Astrocyte (in vitro differentiated cells and primary cell): ENCODE results near the gene FN1. TPM values are rescaled to one million over a fixed set of nuclear protein-coding genes. Genes with fewer than 3 reads are reported as not detected.

ENCODE experiments used
- DNase-seq: peaks from one replicate; pipeline ENCODE4 v3.0.0-alpha.2; 2010; ENCODE audit warnings: low read depth
- FAIRE-seq: peaks from 2 replicates; lab custom pipeline; 2011; peaks lifted over from hg19 to GRCh38; lab: Jason Lieb, UNC
- H2AFZ ChIP-seq: 2 replicates; pipeline ENCODE4 v1.6.0; 2012; ENCODE audit warnings: low read depth, low read length, inconsistent platforms
- H3K27ac ChIP-seq: 2 replicates; pipeline ENCODE4 v1.5.1; 2011; ENCODE audit warnings: low read depth, low read length, inconsistent platforms
- H3K27me3 ChIP-seq: 2 replicates; pipeline ENCODE4 v1.6.0; 2011; ENCODE audit warnings: low read length, inconsistent platforms; ENCODE audit not compliant: insufficient read depth
- H3K36me3 ChIP-seq: 2 replicates; pipeline ENCODE4 v1.5.1; 2011; ENCODE audit warnings: low read length, inconsistent platforms; ENCODE audit not compliant: insufficient read depth
- H3K4me1 ChIP-seq: 2 replicates; pipeline ENCODE4 v1.5.1; 2011; ENCODE audit warnings: low read length, inconsistent platforms; ENCODE audit not compliant: insufficient read depth
- H3K4me2 ChIP-seq: 2 replicates; pipeline ENCODE4 v1.6.0; 2012; ENCODE audit warnings: low read length, inconsistent platforms
- H3K4me3 ChIP-seq: 2 replicates; pipeline ENCODE4 v1.5.1; 2011; ENCODE audit warnings: low read depth, mild to moderate bottlenecking, low read length, inconsistent platforms; ENCODE audit not compliant: insufficient read depth
- H3K79me2 ChIP-seq: 2 replicates; pipeline ENCODE4 v1.6.0; 2012; ENCODE audit warnings: mild to moderate bottlenecking, low read length, inconsistent platforms; ENCODE audit not compliant: insufficient read depth
- H3K9ac ChIP-seq: 2 replicates; pipeline ENCODE4 v1.6.0; 2012; ENCODE audit warnings: mild to moderate bottlenecking, low read length, inconsistent platforms
- H3K9me3 ChIP-seq: 2 replicates; pipeline ENCODE4 v1.5.1; 2012; ENCODE audit warnings: low read depth, mild to moderate bottlenecking, low read length, inconsistent platforms; ENCODE audit not compliant: insufficient read depth
- H4K20me1 ChIP-seq: 2 replicates; pipeline ENCODE4 v1.6.0; 2012; ENCODE audit warnings: low read length, inconsistent platforms; ENCODE audit not compliant: insufficient read depth
- H3K27ac Mint-ChIP-seq: one replicate; pipeline ENCODE4 v1.8.0; 2021; ENCODE audit warnings: mild to moderate bottlenecking, mixed read lengths; ENCODE audit not compliant: unreplicated experiment
- H3K27me3 Mint-ChIP-seq: one replicate; pipeline ENCODE4 v1.8.0; 2021; ENCODE audit warnings: low read depth, mixed read lengths; ENCODE audit not compliant: unreplicated experiment
- H3K36me3 Mint-ChIP-seq: one replicate; pipeline ENCODE4 v1.8.0; 2021; ENCODE audit warnings: low read depth, mixed read lengths; ENCODE audit not compliant: unreplicated experiment
- H3K4me1 Mint-ChIP-seq: one replicate; pipeline ENCODE4 v1.8.0; 2021; ENCODE audit warnings: low read depth, mixed read lengths; ENCODE audit not compliant: unreplicated experiment
- H3K4me3 Mint-ChIP-seq: one replicate; pipeline ENCODE4 v1.8.0; 2021; ENCODE audit warnings: mild to moderate bottlenecking, moderate library complexity, mixed read lengths; ENCODE audit not compliant: unreplicated experiment
- H3K9me3 Mint-ChIP-seq: one replicate; pipeline ENCODE4 v1.8.0; 2021; ENCODE audit warnings: mild to moderate bottlenecking, mixed read lengths; ENCODE audit not compliant: unreplicated experiment
- CTCF ChIP-seq: IDR thresholded peaks from 2 replicates; pipeline ENCODE4 v1.5.1; 2011; ENCODE audit warnings: low read depth, mild to moderate bottlenecking, inconsistent platforms, low read length, moderate library complexity; ENCODE audit not compliant: insufficient read depth
- EZH2 ChIP-seq: IDR thresholded peaks from 2 replicates; pipeline ENCODE4 v1.6.1; 2012; ENCODE audit warnings: mild to moderate bottlenecking, low read length, inconsistent platforms; ENCODE audit not compliant: insufficient read depth
- total RNA-seq: library from RNA; stranded (reverse); gene quantifications from 2 replicates; pipeline ENCODE4 v1.2.1, GENCODE V29; 2021

The FN1 gene
- total RNA-seq, 1 donor from 2014 or later = 17,010 TPM

DNA sequence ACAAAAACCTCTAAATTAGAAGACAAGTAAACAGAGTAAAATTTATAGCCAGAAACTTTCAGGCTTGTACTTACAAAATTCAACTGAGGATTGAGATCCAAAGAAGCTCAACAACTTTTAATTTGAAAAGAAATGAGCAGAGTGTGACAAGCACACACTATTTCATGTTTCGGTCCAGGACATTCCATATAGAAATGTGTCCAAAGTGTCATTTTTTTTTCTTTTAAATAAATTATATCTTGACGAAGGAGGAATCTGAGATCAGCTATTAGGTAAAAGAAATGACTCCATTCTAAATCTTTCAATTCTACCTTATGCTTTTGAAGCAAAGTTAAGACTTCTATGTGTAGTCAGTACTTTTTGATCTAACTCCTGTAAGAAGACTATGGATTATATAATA lies 4.6 kb downstream of the FN1 start:
- peak overlapping the region; percentile 99 for H3K4me3 Mint-ChIP-seq
- Histone ChIP-seq H4K20me1 (peaks cover 91% of the 10 kb centered on the region), H3K4me2 (peak overlapping the region; percentile 89), H3K9me3 (no peaks in the 10 kb centered on the region), H3K9ac (peak overlapping the region; percentile 98), H3K4me1 (peaks cover 18% of the 10 kb centered on the region), H3K79me2 (peaks cover 92% of the 10 kb centered on the region), H3K4me3 (peak overlapping the region; percentile 99), H3K27ac (peak overlapping the region; percentile 97), H3K27me3 (no peaks in the 10 kb centered on the region), H3K36me3 (peaks cover 81% of the 10 kb centered on the region), H2AFZ (no peak overlapping the region)
- H3K36me3 Mint-ChIP-seq = peaks cover 70% of the 10 kb centered on the region
- DNase-seq (no peak), FAIRE-seq (no peak)
- no peaks in the 10 kb centered on the region for H3K9me3 Mint-ChIP-seq
- TF ChIP-seq EZH2 = no peak
- peak overlapping the region; percentile 99 for H3K27ac Mint-ChIP-seq
- H3K4me1 Mint-ChIP-seq = peaks cover 16% of the 10 kb centered on the region
- H3K27me3 Mint-ChIP-seq = no peaks in the 10 kb centered on the region

- peaks cover 19% of the 10 kb centered on the region for H3K4me1 Mint-ChIP-seq
- H3K79me2 ChIP-seq = peaks cover 92% of the 10 kb centered on the region
- peak overlapping the region; percentile 99 for H3K4me3 ChIP-seq
Measured at GRCh38 chr2:215430528-215431187, 5.2 kb downstream of the FN1 start.

DNA sequence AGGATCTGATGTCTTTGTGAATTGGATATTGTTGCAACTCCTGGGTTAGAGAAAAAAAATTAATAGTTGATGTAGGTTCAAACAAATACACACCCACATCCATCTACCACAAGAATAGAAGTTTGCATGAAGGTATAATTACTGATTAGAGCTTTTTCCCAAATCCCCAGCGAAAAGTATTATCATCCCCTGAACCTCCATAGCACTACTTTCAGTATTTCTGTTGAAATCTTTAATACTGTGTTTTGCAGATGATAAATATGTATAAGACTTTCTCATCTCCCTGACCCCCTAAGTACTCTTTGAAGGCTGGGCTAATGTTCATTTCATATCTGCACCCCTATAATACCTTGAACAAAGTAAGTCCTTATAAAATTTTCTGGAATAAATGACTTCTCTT lies 6.4 kb downstream of the FN1 start:
- TF ChIP-seq CTCF (no peak), EZH2 (no peak)
- Mint-ChIP-seq H3K27me3 (no peaks in the 10 kb centered on the region), H3K9me3 (no peaks in the 10 kb centered on the region), H3K4me1 (peaks cover 22% of the 10 kb centered on the region), H3K4me3 (peak overlapping the region; percentile 99), H3K36me3 (peaks cover 63% of the 10 kb centered on the region), H3K27ac (peak overlapping the region; percentile 99)
- Histone ChIP-seq H3K4me1 (peaks cover 30% of the 10 kb centered on the region), H3K4me2 (peak overlapping the region; percentile 89), H3K27ac (peak overlapping the region; percentile 58), H4K20me1 (peaks cover 94% of the 10 kb centered on the region), H2AFZ (no peak overlapping the region), H3K79me2 (peaks cover 91% of the 10 kb centered on the region), H3K9me3 (no peaks in the 10 kb centered on the region), H3K9ac (peak overlapping the region; percentile 98), H3K36me3 (peaks cover 87% of the 10 kb centered on the region), H3K27me3 (no peaks in the 10 kb centered on the region), H3K4me3 (peak overlapping the region; percentile 99)
- FAIRE-seq (peak; percentile 29), DNase-seq (no peak)

More at GRCh38 chr2:215430528-215431187, 5.2 kb downstream of the FN1 start:
- Mint-ChIP-seq H3K36me3 (peaks cover 70% of the 10 kb centered on the region), H3K27me3 (no peaks in the 10 kb centered on the region), H3K27ac (peak overlapping the region; percentile 99), H3K4me3 (peak overlapping the region; percentile 99), H3K9me3 (no peaks in the 10 kb centered on the region)
- Histone ChIP-seq H4K20me1 (peaks cover 94% of the 10 kb centered on the region), H3K36me3 (peaks cover 85% of the 10 kb centered on the region), H3K27ac (peak overlapping the region; percentile 97), H3K4me2 (peak overlapping the region; percentile 89), H3K4me1 (peaks cover 20% of the 10 kb centered on the region), H2AFZ (no peak overlapping the region), H3K27me3 (no peaks in the 10 kb centered on the region), H3K9ac (peak overlapping the region; percentile 98), H3K9me3 (no peaks in the 10 kb centered on the region)
- DNase-seq (peak; percentile 69), FAIRE-seq (peak; percentile 62)
- no peak for TF ChIP-seq EZH2
- TF ChIP-seq CTCF = no peak
